Common myeloid progenitor, CD34-positive (primary cell): ENCODE results near the gene PRKN.

ENCODE experiments used
- CTCF ChIA-PET: fragments of 350-600 bp; sonication (Branson Sonifier 250); formaldehyde crosslinking; loops from one replicate; lab custom pipeline; 2021; ENCODE audit warnings: antibody characterized with exemption; lab: Charles Lee
- POLR2A ChIA-PET: fragments of 350-600 bp; sonication (Branson Sonifier 250); formaldehyde crosslinking; loops from one replicate; lab custom pipeline; 2021; ENCODE audit warnings: antibody characterized with exemption; lab: Charles Lee
- DNase-seq, 3 donors: peaks; one replicate each; pipeline versions ENCODE4 v3.0.0 to v3.0.0-alpha.2; 2013
- H3K27ac ChIP-seq, 2 experiments: 1 replicate in 1 of 2; 2 replicates in 1 of 2; pipeline ENCODE4 v1.7.0; 2013; ENCODE audit warnings: inconsistent platforms in 2 of 2, low read length in 2 of 2, mild to moderate bottlenecking in 2 of 2, low read depth in 1 of 2, moderate library complexity in 1 of 2; ENCODE audit not compliant: severe bottlenecking in 2 of 2, insufficient read depth in 1 of 2, poor library complexity in 1 of 2
- H3K27me3 ChIP-seq, 5 experiments: replicated peaks in 2 of 5; 1 replicate in 3 of 5; 2 replicates in 2 of 5; pipeline versions ENCODE4 v1.6.1 to v1.7.0; 2013; ENCODE audit warnings: low read length in 4 of 5, mild to moderate bottlenecking in 2 of 5, moderate library complexity in 2 of 5, inconsistent platforms in 1 of 5; ENCODE audit not compliant: insufficient read depth in 5 of 5, control insufficient read depth in 4 of 5
- H3K36me3 ChIP-seq, 4 experiments: 1 replicate in 2 of 4; 2 replicates in 2 of 4; pipeline versions ENCODE4 v1.6.1 to v1.7.0; 2013; ENCODE audit warnings: low read length in 3 of 4, control low read depth in 1 of 4, mild to moderate bottlenecking in 1 of 4; ENCODE audit not compliant: control insufficient read depth in 4 of 4, insufficient read depth in 4 of 4
- H3K4me1 ChIP-seq, 4 experiments: 1 replicate in 3 of 4; 2 replicates in 1 of 4; pipeline versions ENCODE4 v1.6.1 to v1.7.1; 2013; ENCODE audit warnings: low read length in 3 of 4, mild to moderate bottlenecking in 3 of 4, control low read depth in 1 of 4, inconsistent platforms in 1 of 4, moderate library complexity in 1 of 4; ENCODE audit not compliant: control insufficient read depth in 4 of 4, insufficient read depth in 4 of 4; ENCODE audit errors: control extremely low read depth in 1 of 4
- H3K4me3 ChIP-seq, 7 experiments: 1 replicate in 4 of 7; 2 replicates in 3 of 7; pipeline versions ENCODE4 v1.5.1 to v1.7.0; 2013; ENCODE audit warnings: mild to moderate bottlenecking in 7 of 7, low read length in 6 of 7, moderate library complexity in 6 of 7, inconsistent platforms in 2 of 7, low read depth in 2 of 7, control low read depth in 1 of 7; ENCODE audit not compliant: insufficient read depth in 4 of 7, control insufficient read depth in 1 of 7; ENCODE audit errors: extremely low read depth in 1 of 7
- H3K9me3 ChIP-seq, 5 experiments: 1 replicate in 4 of 5; 2 replicates in 1 of 5; pipeline versions ENCODE4 v1.6.1 to v1.7.1; 2013; ENCODE audit warnings: low read length in 4 of 5, mild to moderate bottlenecking in 2 of 5, inconsistent platforms in 1 of 5, low read depth in 1 of 5, moderate library complexity in 1 of 5; ENCODE audit not compliant: control insufficient read depth in 4 of 5, insufficient read depth in 2 of 5; ENCODE audit errors: control extremely low read depth in 1 of 5
- WGBS: methylation state at CpG from one replicate; pipeline ENCODE4 v1.1.5; 2013; ENCODE audit not compliant: insufficient coverage; 5-methylcytosine and 5-hydroxymethylcytosine counted together

PRKN gene

GRCh38 chr6:162697872-162698403 lies 29.6 kb downstream of the PRKN start:
- H3K4me3 ChIP-seq: no peak overlapping the region
- ChIA-PET CTCF (no interaction called here), POLR2A (no interaction called here)
- WGBS: 100% methylated on average over 1 of the region's 1 CpG
- peaks cover 0 to 2% (median 0%) of the 10 kb centered on the region in 5 experiments for H3K27me3 ChIP-seq
- no peak overlapping the region for H3K27ac ChIP-seq
- no peaks in the 10 kb centered on the region for H3K4me1 ChIP-seq
- no peak for DNase-seq
- H3K36me3 ChIP-seq: no peaks in the 10 kb centered on the region
- H3K9me3 ChIP-seq: no peaks in the 10 kb centered on the region

- no peaks in the 10 kb centered on the region for H3K4me1 ChIP-seq
- no peak for DNase-seq
- H3K36me3 ChIP-seq: no peaks in the 10 kb centered on the region
- 88% methylated on average over 3 of the region's 5 CpGs for WGBS
- CTCF ChIA-PET: no interaction called here
- H3K4me3 ChIP-seq: no peak overlapping the region
- H3K27me3 ChIP-seq: peaks cover 0 to 2% (median 0%) of the 10 kb centered on the region in 5 experiments
- no peaks in the 10 kb centered on the region for H3K9me3 ChIP-seq
- POLR2A ChIA-PET: interaction anchor here (0.6 kb wide), 1 partner anchor 586 kb away, joined by 3 read pairs; no protein-coding TSS in a partner anchor
- H3K27ac ChIP-seq: no peak overlapping the region
Measured at GRCh38 chr6:162690158-162690557, 37.4 kb downstream of the PRKN start.

GRCh38 chr6:162688751-162689345 lies 38.7 kb downstream of the PRKN start:
- ChIA-PET CTCF (no interaction called here), POLR2A (no interaction called here)
- Histone ChIP-seq H3K27me3 (peaks cover 0 to 2% (median 0%) of the 10 kb centered on the region in 5 experiments), H3K4me3 (no peak overlapping the region), H3K4me1 (no peaks in the 10 kb centered on the region), H3K9me3 (no peaks in the 10 kb centered on the region), H3K27ac (no peak overlapping the region), H3K36me3 (no peaks in the 10 kb centered on the region)
- DNase-seq: no peak
- 100% methylated on average over 3 of the region's 3 CpGs for whole genome bisulfite sequencing

DNA sequence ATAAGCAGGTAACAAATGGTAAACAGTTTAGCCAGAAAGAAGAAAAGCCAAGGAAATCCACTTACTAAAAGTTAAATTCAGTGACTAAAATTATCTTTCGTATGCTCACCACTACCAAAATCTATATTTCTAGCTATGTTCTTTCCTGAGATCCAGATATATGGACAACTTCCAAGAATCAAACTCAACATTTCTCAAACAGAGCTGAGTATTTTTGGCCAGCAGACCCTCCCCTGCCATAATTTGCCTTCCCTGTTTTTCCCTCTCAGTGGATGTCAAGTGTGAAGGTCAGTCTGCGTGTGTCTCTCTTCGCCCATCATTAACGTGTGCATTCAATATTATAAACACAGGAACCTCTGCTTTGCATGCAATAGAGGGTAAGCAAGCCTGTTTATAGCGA lies 42.0 kb downstream of the PRKN start:
- H3K9me3 ChIP-seq: peaks cover 0 to 2% (median 0%) of the 10 kb centered on the region in 5 experiments
- WGBS: 96% methylated on average over 5 of the region's 5 CpGs
- H3K36me3 ChIP-seq: no peaks in the 10 kb centered on the region
- H3K4me3 ChIP-seq: no peak overlapping the region
- DNase-seq: no peak
- ChIA-PET POLR2A (no interaction called here), CTCF (no interaction called here)
- no peaks in the 10 kb centered on the region for H3K4me1 ChIP-seq
- H3K27me3 ChIP-seq: peaks cover 0 to 2% (median 0%) of the 10 kb centered on the region in 5 experiments
- H3K27ac ChIP-seq: no peak overlapping the region

- ChIA-PET CTCF (no interaction called here), POLR2A (no interaction called here)
- H3K27ac ChIP-seq: no peak overlapping the region
- no peak for DNase-seq
- H3K4me3 ChIP-seq: no peak overlapping the region
- no peaks in the 10 kb centered on the region for H3K36me3 ChIP-seq
- H3K4me1 ChIP-seq: no peaks in the 10 kb centered on the region
- peaks cover 0 to 2% (median 0%) of the 10 kb centered on the region in 5 experiments for H3K9me3 ChIP-seq
- no peaks in the 10 kb centered on the region for H3K27me3 ChIP-seq
- WGBS: no CpG with 5 or more reads among the region's 3 CpGs
Measured at GRCh38 chr6:162684961-162685360, 42.6 kb downstream of the PRKN start.

DNA sequence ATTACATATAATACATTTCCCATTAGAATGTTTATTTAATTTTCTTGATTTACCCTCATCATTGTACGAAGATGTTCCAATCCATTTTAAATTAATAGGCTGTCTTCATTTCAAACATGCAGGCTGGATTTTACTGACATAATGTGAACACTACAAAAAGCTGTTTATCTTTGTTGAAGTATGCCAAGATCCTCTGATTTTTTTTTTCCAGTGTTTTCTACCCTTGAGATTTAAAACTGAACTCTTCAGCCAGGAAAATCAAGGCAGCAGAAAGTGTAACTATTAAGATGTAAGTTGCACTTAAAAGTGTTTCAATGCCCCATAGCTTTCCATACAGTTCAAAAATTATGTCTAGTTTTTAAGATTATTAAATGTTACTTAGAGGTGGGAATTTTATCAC lies 43.5 kb downstream of the PRKN start:
- H3K9me3 ChIP-seq: peaks cover 0 to 2% (median 0%) of the 10 kb centered on the region in 5 experiments
- POLR2A ChIA-PET: no interaction called here
- no peak overlapping the region for H3K27ac ChIP-seq
- no peaks in the 10 kb centered on the region for H3K36me3 ChIP-seq
- no peaks in the 10 kb centered on the region for H3K27me3 ChIP-seq
- CTCF ChIA-PET: no interaction called here
- DNase-seq: no peak
- no peak overlapping the region for H3K4me3 ChIP-seq
- H3K4me1 ChIP-seq: no peaks in the 10 kb centered on the region
- no CpG with 5 or more reads among the region's 1 CpG for WGBS

GRCh38 chr6:162683135-162683534 lies 44.4 kb downstream of the PRKN start:
- WGBS: 100% methylated on average over 1 of the region's 4 CpGs
- Histone ChIP-seq H3K9me3 (peaks cover 0 to 2% (median 0%) of the 10 kb centered on the region in 5 experiments), H3K4me3 (no peak overlapping the region), H3K4me1 (no peaks in the 10 kb centered on the region), H3K27me3 (no peaks in the 10 kb centered on the region), H3K27ac (no peak overlapping the region), H3K36me3 (no peaks in the 10 kb centered on the region)
- ChIA-PET POLR2A (no interaction called here), CTCF (no interaction called here)
- DNase-seq: no peak
